Naive thymus-derived CD4-positive, alpha-beta T cell (primary cell): ENCODE data around the gene JTB. TPM values are rescaled to one million over a fixed set of nuclear protein-coding genes. Genes with fewer than 3 reads are reported as not detected.
A peak's percentile ranks its signal among the peaks of the same experiment; 100 is the strongest.

Experiments used
- ATAC-seq: fragments of 150-1000 bp; cut with Tn5 transposase; 2 replicates; pipeline ENCODE4 v1.10.0; 2021; ENCODE audit warnings: mild to moderate bottlenecking, moderate library complexity
- CTCF ChIA-PET: fragments of 350-600 bp; sonication (Branson Sonifier 250); formaldehyde crosslinking; loops from one replicate; lab custom pipeline; 2021; ENCODE audit warnings: antibody characterized with exemption; lab: Charles Lee
- POLR2A ChIA-PET: fragments of 350-600 bp; sonication (Branson Sonifier 250); formaldehyde crosslinking; loops from one replicate; lab custom pipeline; 2021; ENCODE audit warnings: antibody characterized with exemption, inconsistent platforms; lab: Charles Lee
- DNase-seq, 9 donors: peaks; one replicate each; pipeline versions ENCODE4 v3.0.0 to v3.0.0-alpha.2; 2020 to 2022; ENCODE audit warnings: mixed read lengths in 1 of 9
- H3K27ac ChIP-seq: one replicate; pipeline ENCODE4 v1.7.0; 2013; ENCODE audit warnings: mild to moderate bottlenecking, low read depth, low read length, moderate library complexity
- H3K27me3 ChIP-seq, 2 donors: one replicate each; pipeline ENCODE4 v1.7.0; 2013; ENCODE audit warnings: low read length in 2 of 2, mild to moderate bottlenecking in 2 of 2, moderate library complexity in 2 of 2; ENCODE audit not compliant: control insufficient read depth in 2 of 2, insufficient read depth in 2 of 2
- H3K36me3 ChIP-seq, 3 experiments: 1 replicate in 2 of 3; 2 replicates in 1 of 3; pipeline ENCODE4 v1.7.0; 2013; ENCODE audit warnings: low read length in 3 of 3, mild to moderate bottlenecking in 3 of 3, moderate library complexity in 1 of 3; ENCODE audit not compliant: insufficient read depth in 3 of 3, control insufficient read depth in 2 of 3
- H3K4me1 ChIP-seq, 2 donors: one replicate each; pipeline ENCODE4 v1.7.0; 2013; ENCODE audit warnings: low read length in 2 of 2, mild to moderate bottlenecking in 2 of 2, moderate library complexity in 1 of 2; ENCODE audit not compliant: control insufficient read depth in 2 of 2, insufficient read depth in 2 of 2
- H3K4me3 ChIP-seq: 2 replicates; pipeline ENCODE4 v1.7.0; 2013; ENCODE audit warnings: mild to moderate bottlenecking, low read length
- H3K9me3 ChIP-seq, 3 experiments: 1 replicate in 2 of 3; 2 replicates in 1 of 3; pipeline ENCODE4 v1.7.0; 2013; ENCODE audit warnings: low read length in 3 of 3; ENCODE audit not compliant: control insufficient read depth in 2 of 3
- H3K27ac Mint-ChIP-seq, 9 donors: one replicate each; pipeline ENCODE4 v1.8.0; 2020 to 2022; ENCODE audit warnings: mixed read lengths in 9 of 9, mild to moderate bottlenecking in 8 of 9, moderate library complexity in 5 of 9, inconsistent platforms in 2 of 9
- H3K27me3 Mint-ChIP-seq, 5 donors: one replicate each; pipeline ENCODE4 v1.8.0; 2021 to 2022; ENCODE audit warnings: mixed read lengths in 5 of 5, mild to moderate bottlenecking in 1 of 5
- H3K36me3 Mint-ChIP-seq, 5 donors: one replicate each; pipeline ENCODE4 v1.8.0; 2020 to 2022; ENCODE audit warnings: mixed read lengths in 5 of 5, mild to moderate bottlenecking in 3 of 5, inconsistent platforms in 1 of 5
- H3K4me1 Mint-ChIP-seq, 7 donors: one replicate each; pipeline ENCODE4 v1.8.0; 2020 to 2022; ENCODE audit warnings: mixed read lengths in 7 of 7, mild to moderate bottlenecking in 3 of 7, inconsistent platforms in 1 of 7
- H3K4me3 Mint-ChIP-seq, 10 donors: one replicate each; pipeline ENCODE4 v1.8.0; 2020 to 2022; ENCODE audit warnings: mild to moderate bottlenecking in 10 of 10, mixed read lengths in 10 of 10, moderate library complexity in 6 of 10, inconsistent platforms in 2 of 10
- H3K9me3 Mint-ChIP-seq, 11 donors: one replicate each; pipeline ENCODE4 v1.8.0; 2020 to 2022; ENCODE audit warnings: mixed read lengths in 11 of 11, mild to moderate bottlenecking in 4 of 11, inconsistent platforms in 1 of 11, moderate library complexity in 1 of 11
- intact Hi-C, 2 donors: fragments of 100-400 bp; cut with micrococcal nuclease; formaldehyde crosslinking; loops; one replicate each; pipeline ENCODE4 v1.15.1; 2023
- polyA plus RNA-seq, 2 donors: library from polyadenylated mRNA; unstranded; fragments of 300-500 nt; fragmentation: Illumina TruSeq; gene quantifications; one replicate each; pipeline ENCODE4 v1.2.3, GENCODE V29; 2021
- total RNA-seq, 6 experiments: library from RNA in 5 of 6; stranded (reverse) in 5 of 6; gene quantifications; 1 replicate in 5 of 6; 2 replicates in 1 of 6; pipeline ENCODE4 v1.2.3 and lab custom pipeline; 2021 to 2026

Gene JTB
- total and polyA plus RNA-seq, 7 experiments from 2014 or later: 78.4 to 319 (median 107) TPM

DNA sequence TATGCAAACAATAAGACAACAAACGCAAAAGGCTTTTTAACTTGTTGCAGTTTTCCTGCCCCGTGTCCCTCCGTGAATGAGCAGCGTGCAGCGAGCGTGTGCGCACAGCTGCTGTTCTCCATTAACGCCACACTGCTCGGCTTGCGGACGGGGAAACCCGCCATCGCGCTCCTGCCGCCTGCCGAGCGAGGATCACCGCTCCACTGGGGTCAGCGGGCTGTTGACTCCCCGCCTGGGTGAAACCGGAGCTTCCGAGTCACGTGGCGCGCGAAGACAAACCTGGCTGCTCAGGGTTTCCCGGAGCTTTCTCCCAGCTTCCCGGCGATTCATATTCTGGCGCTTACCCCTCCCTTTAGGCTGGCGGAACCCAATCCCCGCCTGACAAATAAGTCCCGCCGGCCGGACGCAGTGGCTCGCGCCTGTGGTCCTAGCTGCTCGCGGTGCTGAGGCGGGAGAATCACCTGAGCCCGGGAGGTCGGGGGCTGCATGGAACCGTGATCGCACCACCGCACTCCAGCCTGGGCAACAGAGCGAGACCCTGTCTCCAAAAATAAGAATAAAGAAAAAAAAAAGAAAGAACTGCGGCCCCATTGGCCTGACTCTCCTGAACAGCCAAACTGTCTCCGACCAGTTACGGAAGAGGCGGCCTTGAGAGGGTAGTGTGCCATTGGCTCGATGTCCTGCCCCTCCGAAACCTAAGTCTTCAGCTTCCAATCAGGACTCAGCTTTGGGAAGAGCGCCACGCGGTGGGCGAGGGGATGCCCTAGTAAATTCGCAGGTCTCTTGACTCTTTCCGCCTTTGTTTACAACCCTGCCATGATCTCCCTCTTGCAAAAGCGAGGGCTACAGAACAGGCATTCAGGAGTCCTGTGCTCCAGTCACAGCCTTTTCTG is 10.1 kb downstream of the JTB start, which contains the start of gene CREB3L4:
TSS of gene CREB3L4 (plus strand) at position 796 of the 893 bp plus-strand sequence. CDS start 624 bp downstream, outside the sequence.
- DNase-seq (peak; percentile 68 to 89 (median 84)), ATAC-seq (peak; percentile 91)
- Mint-ChIP-seq H3K4me3 (peak within 1 kb of the TSS; percentile 83 to 97 (median 92)), H3K9me3 (no peaks in the 10 kb centered on the region), H3K4me1 (peaks cover 27 to 72% (median 57%) of the 10 kb centered on the region in 7 donors), H3K36me3 (peaks cover 0 to 7% (median 0%) of the 10 kb centered on the region in 5 donors), H3K27me3 (no peaks in the 10 kb centered on the region), H3K27ac (peak within 1 kb of the TSS; percentile 87 to 99 (median 94))
- no peaks in the 10 kb centered on the region for H3K27me3 ChIP-seq
- peak within 1 kb of the TSS; percentile 89 for H3K4me3 ChIP-seq
- intact Hi-C loops: loop anchor here (1.0 to 10.0 kb wide), 9 partner anchors 9 to 987 kb away; partner anchors contain the start of genes JTB (in 2 of the 2), CRTC2 (in 1 of the 2), ILF2 (in 1 of the 2) and PBXIP1 (in 1 of the 2)
- H3K36me3 ChIP-seq: peaks cover 0 to 3% (median 0%) of the 10 kb centered on the region in 3 experiments
- ChIA-PET POLR2A (interaction anchor here (0.5 to 7.0 kb wide), 22 partner anchors 9 to 1892 kb away, joined by 3 to 128 read pairs (median 4); partner anchors contain the start of genes CRTC2, DENND4B, GATAD2B and JTB), CTCF (interaction anchor here (0.6 to 2.2 kb wide), 14 partner anchors 11 to 387 kb away, joined by 3 to 11 read pairs (median 4); partner anchors contain the start of genes DENND4B, JTB and RAB13)
- H3K9me3 ChIP-seq: no peaks in the 10 kb centered on the region
- H3K4me1 ChIP-seq: peaks cover 31 to 40% of the 10 kb centered on the region in 2 donors
- H3K27ac ChIP-seq: peak within 1 kb of the TSS; percentile 79

GRCh38 chr1:153963850-153964331 is 13.6 kb downstream of the JTB start:
- no peaks in the 10 kb centered on the region for H3K9me3 Mint-ChIP-seq
- H3K27me3 ChIP-seq: no peaks in the 10 kb centered on the region
- H3K27me3 Mint-ChIP-seq: no peaks in the 10 kb centered on the region
- DNase-seq (no peak), ATAC-seq (no peak)
- peak overlapping the region; percentile 87 to 96 (median 91) for H3K4me3 Mint-ChIP-seq
- H3K27ac Mint-ChIP-seq: peak overlapping the region; percentile 88 to 98 (median 93)
- CTCF ChIA-PET: interaction anchor here (1.2 to 1.4 kb wide), 3 partner anchors 13 to 23 kb away, joined by 3 to 5 read pairs (median 3); partner anchors contain the start of gene JTB
- peak overlapping the region; percentile 91 for H3K4me3 ChIP-seq
- intact Hi-C loops: loop anchor here (1.0 to 10.0 kb wide), 7 partner anchors 13 to 991 kb away; partner anchors contain the start of genes RPS27 (in 2 of the 2), JTB (in 1 of the 2), PBXIP1 (in 1 of the 2) and S100A6 (in 1 of the 2)
- H3K36me3 ChIP-seq: peaks cover 0 to 8% (median 0%) of the 10 kb centered on the region in 3 experiments
- H3K27ac ChIP-seq: peak overlapping the region; percentile 84
- H3K4me1 Mint-ChIP-seq: peaks cover 39 to 71% (median 62%) of the 10 kb centered on the region in 7 donors
- POLR2A ChIA-PET: interaction anchor here (0.6 to 12.8 kb wide), 12 partner anchors 11 to 290 kb away, joined by 3 to 159 read pairs (median 7); partner anchors contain the start of genes DENND4B, GATAD2B, JTB and RAB13
- peaks cover 32 to 36% of the 10 kb centered on the region in 2 donors for H3K4me1 ChIP-seq
- H3K9me3 ChIP-seq: no peaks in the 10 kb centered on the region
- peaks cover 0 to 14% (median 0%) of the 10 kb centered on the region in 5 donors for H3K36me3 Mint-ChIP-seq

DNA sequence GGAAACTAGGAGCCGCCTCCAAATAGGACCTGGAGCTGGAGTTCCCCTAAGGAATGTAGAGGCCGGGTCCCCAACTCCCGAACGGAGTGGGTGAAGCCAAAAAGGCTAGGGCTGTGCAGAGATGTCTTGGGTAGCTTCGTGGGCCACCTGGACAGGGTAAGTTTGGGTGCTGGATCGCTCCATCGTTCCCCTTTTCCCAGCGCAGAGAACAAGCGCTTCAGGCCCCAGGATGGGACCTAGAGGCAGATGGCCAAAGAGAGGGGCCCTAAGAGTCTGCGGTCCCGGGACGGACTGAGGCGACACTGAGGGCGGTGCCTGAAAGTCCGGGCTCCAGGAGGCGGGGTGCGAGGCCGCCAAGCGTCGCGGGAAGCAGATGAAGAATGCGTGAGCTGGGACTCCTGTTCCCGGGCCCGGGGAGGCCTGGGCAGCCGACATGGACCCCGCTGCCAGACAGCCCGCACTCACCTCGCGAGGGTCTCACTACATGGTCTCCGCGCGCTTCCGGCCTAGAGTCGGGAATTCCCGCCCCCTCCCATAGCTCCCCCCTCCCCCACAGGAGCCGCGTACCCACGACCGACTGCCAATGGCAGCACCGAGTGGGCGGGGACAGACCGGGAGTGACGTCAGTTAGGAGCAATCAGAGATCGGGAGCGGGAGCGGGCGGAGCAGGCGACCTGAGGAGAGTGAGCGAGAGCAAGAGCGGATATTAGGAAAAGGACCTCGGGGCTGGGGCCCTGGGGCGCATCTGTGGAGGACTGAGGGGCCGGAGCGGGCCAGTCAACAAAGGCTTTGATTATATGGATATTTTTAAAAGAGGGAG is 14.2 kb downstream of the JTB start, which contains the start of gene SLC39A1:
TSS of gene SLC39A1 (minus strand) at position 508 of the 820 bp plus-strand sequence. CDS start 822 bp downstream, outside the sequence.
- Mint-ChIP-seq H3K4me1 (peaks cover 39 to 72% (median 67%) of the 10 kb centered on the region in 7 donors), H3K36me3 (peaks cover 0 to 14% (median 0%) of the 10 kb centered on the region in 5 donors), H3K9me3 (no peaks in the 10 kb centered on the region), H3K27me3 (no peaks in the 10 kb centered on the region), H3K27ac (peak within 1 kb of the TSS; percentile 88 to 98 (median 93)), H3K4me3 (peak within 1 kb of the TSS; percentile 87 to 96 (median 91))
- Histone ChIP-seq H3K36me3 (peaks cover 0 to 10% (median 0%) of the 10 kb centered on the region in 3 experiments), H3K27ac (peak within 1 kb of the TSS; percentile 84), H3K4me3 (peak within 1 kb of the TSS; percentile 91), H3K4me1 (peaks cover 32 to 36% of the 10 kb centered on the region in 2 donors), H3K27me3 (no peaks in the 10 kb centered on the region), H3K9me3 (no peaks in the 10 kb centered on the region)
- ChIA-PET CTCF (interaction anchor here (1.0 to 1.3 kb wide), 4 partner anchors 18 to 166 kb away, joined by 3 to 5 read pairs (median 4); no protein-coding TSS in a partner anchor), POLR2A (interaction anchor here (0.5 to 12.8 kb wide), 17 partner anchors 9 to 1834 kb away, joined by 3 to 159 read pairs (median 4); partner anchors contain the start of genes DENND4B, GATAD2B, JTB and RAB13)
- intact Hi-C loops: loop anchor here (1.0 to 10.0 kb wide), 7 partner anchors 14 to 992 kb away; partner anchors contain the start of genes RPS27 (in 2 of the 2), JTB (in 1 of the 2), PBXIP1 (in 1 of the 2) and S100A6 (in 1 of the 2)
- DNase-seq: peak; percentile 82 to 96 (median 86)
- ATAC-seq: peak; percentile 67

DNA sequence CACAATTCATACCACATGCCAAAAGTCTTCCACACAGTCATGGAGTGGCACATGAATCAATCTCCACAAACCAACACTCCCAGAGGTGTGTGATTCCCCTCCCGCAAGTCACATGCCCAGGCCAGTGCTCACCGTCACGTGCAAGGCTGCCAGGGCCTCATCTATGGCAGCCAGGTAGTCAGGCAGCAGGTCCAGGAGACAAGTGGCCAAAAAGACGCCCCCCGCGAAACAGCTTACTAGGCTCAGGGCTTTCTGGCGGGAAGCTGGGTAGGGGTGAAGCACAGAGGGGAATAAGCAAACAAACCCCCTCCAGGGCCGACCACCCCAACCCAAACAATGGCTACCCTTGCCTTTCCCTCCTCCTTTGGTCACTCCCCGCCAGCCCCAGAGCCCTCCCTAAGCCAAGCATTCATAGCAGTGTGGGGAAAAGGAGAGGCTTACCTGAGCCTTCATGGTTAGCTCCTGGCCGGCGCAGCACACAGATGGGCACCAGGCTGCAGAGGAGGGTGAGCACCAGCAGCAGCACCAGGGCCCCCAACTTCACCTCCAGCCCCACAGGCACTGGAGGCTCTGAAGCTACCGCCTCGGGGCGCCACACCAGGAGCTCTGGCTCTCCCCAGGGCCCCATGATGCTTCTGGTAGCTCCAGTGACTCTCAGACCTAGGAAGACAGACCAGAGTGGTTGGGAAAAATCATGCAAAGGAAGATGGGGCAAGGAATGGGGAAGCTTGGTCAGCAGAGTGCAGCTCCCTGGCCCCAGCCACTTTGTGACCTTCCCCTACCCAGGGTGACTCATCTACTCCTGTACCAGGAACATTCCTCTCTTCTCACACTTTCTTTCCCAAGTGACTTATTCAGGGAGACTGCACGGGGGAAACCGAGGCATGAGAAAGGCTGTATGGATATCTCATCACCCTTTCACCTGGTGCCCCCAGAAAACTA is 15.1 kb downstream of the JTB start:
- intact Hi-C loops: loop anchor here (1.0 to 10.0 kb wide), 7 partner anchors 15 to 992 kb away; partner anchors contain the start of genes RPS27 (in 2 of the 2), JTB (in 1 of the 2), PBXIP1 (in 1 of the 2) and S100A6 (in 1 of the 2)
- CTCF ChIA-PET: interaction anchor here (0.9 to 1.3 kb wide), 5 partner anchors 17 to 165 kb away, joined by 3 to 5 read pairs (median 4); no protein-coding TSS in a partner anchor
- Histone ChIP-seq H3K36me3 (peaks cover 0 to 15% (median 0%) of the 10 kb centered on the region in 3 experiments), H3K27me3 (no peaks in the 10 kb centered on the region), H3K4me3 (peak overlapping the region; percentile 91), H3K4me1 (peaks cover 30 to 33% of the 10 kb centered on the region in 2 donors), H3K27ac (peak overlapping the region; percentile 84), H3K9me3 (no peaks in the 10 kb centered on the region)
- Mint-ChIP-seq H3K9me3 (no peaks in the 10 kb centered on the region), H3K27ac (peak overlapping the region; percentile 88 to 98 (median 93)), H3K4me1 (peaks cover 34 to 68% (median 61%) of the 10 kb centered on the region in 7 donors), H3K27me3 (no peaks in the 10 kb centered on the region), H3K36me3 (peaks cover 0 to 14% (median 0%) of the 10 kb centered on the region in 5 donors), H3K4me3 (peak overlapping the region; percentile 87 to 96 (median 91))
- POLR2A ChIA-PET: interaction anchor here (0.5 to 12.8 kb wide), 15 partner anchors 9 to 1835 kb away, joined by 3 to 159 read pairs (median 6); partner anchors contain the start of genes DENND4B, GATAD2B, JTB and RAB13
- DNase-seq (no peak), ATAC-seq (no peak)
